Stimulated activated CD4-positive, alpha-beta T cell treated with anti-CD3 and anti-CD28 coated beads, TNF-alpha, amount 100 ng/mL, for 1 hour (primary cell): ENCODE measurements around the gene EFNA3.

ENCODE experiments used
- DNase-seq, 3 donors: peaks; one replicate each; pipeline ENCODE4 v3.0.0-alpha.2; 2020; ENCODE audit warnings: low read depth in 3 of 3, low spot score in 1 of 3

Gene EFNA3

DNA sequence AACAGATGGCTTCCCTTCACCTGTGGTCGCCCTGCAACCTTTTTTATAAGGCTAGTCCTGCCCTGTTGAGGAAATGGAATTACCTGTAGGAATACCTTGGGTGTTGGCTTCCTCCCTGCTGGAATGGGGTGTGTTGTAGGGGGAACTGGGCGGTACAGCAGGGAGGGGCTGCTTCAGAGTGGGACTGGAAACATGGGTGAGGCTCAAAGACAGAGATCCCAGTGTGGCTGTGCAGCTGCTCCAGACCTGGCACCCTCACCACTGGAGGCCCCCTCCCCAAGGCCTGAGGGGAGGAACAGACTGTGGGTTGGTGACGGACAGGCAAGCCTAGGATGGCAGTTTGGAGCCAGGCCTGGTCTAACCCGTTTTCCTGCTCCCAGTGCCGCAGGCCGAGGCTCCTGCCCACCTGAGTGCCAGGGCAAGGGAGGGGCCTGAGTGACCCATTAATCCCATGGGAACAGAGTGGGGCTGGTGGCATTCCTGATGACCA is 4.5 kb downstream of the EFNA3 start:
- no peak for DNase-seq

DNA sequence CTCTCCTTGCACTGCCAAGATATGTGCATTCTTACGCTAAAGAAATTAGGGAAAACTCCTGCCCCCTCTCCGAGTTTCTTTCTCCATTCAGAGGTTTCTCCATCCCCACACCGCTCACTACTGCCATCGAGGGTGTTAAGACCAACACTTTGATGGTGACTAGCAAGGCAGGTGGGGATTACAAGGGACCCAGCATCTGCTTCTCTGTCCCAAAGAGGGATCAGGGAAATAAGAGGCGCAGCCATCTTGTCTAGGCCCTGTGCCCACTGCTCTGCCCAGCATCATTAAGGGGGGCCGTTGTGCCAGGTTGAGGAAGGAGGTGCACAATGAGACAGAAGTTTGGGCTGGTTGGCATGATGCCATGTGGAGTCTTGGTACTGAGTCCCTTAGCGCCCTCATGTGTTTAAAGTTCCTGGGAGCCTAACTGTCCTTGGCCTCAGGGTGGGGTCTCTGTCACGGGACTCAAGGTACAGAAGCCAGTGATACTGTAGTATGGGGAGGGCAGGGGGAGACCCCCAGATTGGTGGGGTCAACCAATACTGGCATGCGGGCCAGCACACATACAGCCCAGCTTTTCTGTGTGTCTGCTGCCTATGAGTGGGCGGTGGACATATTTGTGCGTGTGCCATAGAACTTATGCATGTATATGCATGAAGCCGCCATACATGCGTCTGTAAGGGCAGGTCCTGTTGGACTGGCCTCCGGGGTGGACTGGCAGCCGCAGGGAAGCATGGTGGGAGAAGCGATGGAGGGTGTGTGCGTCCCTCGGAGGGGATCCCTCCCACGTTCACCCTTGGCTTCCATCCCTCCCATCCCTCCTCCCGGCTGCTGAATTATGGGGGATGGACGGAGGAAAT is 5.5 kb downstream of the EFNA3 start:
- DNase-seq: no peak

DNA sequence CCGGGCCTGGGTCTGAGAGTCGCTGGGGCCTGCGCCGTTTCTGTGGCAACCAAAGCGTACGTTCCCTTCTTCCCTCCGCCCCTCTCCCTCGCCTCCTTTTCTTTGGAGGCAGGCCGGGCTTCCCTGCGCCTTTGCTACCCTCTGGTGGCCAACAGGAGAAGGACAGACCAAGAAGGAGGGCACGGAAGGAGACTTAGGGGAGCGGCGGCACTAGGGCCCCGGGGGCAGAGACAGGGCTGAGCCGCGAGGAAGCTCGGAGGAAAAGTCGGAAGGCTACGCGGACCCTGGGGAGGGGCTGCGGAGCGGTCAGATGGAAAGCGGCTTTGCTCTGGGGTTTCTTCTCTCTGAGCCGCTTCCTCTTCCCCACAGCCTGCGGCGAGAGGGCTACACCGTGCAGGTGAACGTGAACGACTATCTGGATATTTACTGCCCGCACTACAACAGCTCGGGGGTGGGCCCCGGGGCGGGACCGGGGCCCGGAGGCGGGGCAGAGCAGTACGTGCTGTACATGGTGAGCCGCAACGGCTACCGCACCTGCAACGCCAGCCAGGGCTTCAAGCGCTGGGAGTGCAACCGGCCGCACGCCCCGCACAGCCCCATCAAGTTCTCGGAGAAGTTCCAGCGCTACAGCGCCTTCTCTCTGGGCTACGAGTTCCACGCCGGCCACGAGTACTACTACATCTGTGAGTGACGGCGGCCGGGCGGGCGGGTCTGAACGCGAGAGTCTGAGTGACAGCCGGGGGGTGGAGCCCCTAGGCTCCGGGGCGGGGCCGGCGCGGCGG is 6.3 kb downstream of the EFNA3 start:
- peak; percentile 73 to 86 (median 77) for DNase-seq

DNA sequence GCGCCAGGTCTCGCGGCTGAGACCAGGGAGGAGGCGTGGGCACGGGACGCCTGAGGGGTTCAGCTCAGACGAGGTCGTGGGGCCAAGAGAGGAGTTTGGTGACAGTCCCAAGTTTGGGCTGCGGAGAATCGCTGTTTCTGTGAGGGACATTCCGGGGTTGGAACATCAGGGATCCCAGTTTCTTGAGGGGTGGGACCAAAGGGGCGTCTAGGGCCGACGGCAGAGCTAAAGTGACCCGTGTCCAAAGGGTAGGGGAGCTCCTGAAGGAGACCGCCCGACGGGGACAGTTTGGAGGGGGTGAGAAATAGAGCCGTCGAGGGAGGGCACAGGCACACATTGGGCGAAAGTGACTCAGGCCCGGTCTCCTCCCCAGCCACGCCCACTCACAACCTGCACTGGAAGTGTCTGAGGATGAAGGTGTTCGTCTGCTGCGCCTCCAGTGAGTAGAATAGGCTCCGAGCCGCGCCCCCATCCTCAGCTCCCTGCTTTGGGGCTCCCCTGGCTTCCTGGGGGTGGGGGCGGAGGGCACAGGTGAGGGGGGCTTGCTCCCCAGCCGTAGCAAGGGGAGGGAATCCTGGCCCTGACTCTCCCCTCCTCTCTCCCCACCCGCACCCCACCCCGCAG is 7.0 kb downstream of the EFNA3 start:
- DNase-seq: peak; percentile 50 to 59 (median 58)

DNA sequence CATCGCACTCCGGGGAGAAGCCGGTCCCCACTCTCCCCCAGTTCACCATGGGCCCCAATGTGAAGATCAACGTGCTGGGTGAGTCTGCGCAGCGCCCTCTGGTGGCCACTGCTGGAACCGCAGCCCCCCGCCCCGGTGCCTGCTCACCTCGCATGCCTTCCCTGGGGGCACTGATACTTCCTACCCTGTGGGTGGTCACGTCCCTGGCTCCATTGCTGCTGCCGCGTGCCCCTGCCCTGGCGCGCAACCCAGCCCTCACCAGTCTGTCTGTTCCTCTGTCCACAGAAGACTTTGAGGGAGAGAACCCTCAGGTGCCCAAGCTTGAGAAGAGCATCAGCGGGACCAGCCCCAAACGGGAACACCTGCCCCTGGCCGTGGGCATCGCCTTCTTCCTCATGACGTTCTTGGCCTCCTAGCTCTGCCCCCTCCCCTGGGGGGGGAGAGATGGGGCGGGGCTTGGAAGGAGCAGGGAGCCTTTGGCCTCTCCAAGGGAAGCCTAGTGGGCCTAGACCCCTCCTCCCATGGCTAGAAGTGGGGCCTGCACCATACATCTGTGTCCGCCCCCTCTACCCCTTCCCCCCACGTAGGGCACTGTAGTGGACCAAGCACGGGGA is 7.6 kb downstream of the EFNA3 start:
- DNase-seq: peak; percentile 24 to 82 (median 64)

DNA sequence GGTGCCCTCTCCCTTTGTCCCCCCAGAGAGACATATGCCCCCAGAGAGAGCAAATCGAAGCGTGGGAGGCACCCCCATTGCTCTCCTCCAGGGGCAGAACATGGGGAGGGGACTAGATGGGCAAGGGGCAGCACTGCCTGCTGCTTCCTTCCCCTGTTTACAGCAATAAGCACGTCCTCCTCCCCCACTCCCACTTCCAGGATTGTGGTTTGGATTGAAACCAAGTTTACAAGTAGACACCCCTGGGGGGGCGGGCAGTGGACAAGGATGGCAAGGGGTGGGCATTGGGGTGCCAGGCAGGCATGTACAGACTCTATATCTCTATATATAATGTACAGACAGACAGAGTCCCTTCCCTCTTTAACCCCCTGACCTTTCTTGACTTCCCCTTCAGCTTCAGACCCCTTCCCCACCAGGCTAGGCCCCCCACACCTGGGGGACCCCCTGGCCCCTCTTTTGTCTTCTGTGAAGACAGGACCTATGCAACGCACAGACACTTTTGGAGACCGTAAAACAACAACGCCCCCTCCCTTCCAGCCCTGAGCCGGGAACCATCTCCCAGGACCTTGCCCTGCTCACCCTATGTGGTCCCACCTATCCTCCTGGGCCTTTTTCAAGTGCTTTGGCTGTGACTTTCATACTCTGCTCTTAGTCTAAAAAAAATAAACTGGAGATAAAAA is 8.4 kb downstream of the EFNA3 start:
- no peak for DNase-seq

DNA sequence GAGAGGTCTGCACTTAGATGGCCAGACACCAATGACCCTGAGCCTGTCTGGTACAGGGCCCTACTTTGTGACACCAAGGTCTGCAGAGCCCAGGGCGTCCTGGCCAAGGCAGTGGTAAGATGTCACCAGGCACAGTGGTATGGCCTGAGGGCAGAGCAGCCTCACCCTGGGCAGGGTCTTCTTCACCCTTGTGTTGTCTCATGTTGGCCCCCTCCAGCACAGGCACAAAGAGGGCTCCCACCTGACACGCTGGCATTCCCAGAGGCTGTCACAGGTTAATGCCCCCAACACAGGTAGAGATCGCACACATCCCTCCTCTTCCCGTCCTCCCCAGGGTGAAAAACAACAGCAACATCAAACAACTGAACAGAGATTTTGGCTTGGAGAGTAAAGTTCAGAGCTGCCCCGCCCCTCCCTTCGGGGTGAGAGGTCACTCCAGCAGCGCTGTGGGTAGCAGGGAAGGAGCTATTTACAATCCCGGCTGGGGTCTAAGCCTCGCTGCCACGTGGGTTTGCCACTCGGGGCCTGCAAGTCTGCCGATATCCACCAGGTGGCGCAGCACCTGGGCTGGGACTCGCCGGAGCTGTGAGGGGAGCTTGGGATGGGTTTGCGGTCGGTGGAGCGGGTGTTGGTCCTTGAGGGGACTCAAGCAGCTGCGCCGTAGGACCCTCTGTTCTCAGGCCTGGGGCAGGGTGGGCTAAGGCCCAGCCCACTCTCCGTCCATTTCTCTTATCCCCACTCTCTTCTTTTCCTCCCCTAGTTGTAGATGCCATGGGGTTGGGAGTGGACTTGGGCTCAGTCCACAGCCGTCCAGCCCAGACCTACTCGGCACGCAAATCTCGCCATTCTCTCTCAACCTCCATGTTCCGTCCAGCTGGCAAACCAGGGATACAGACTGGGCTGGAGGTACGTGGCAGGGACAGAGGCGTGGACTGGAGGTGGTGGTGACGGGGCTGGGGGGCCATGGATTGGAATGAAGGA is 12.7 kb downstream of the EFNA3 start:
- DNase-seq: peak; percentile 50 to 78 (median 66)

DNA sequence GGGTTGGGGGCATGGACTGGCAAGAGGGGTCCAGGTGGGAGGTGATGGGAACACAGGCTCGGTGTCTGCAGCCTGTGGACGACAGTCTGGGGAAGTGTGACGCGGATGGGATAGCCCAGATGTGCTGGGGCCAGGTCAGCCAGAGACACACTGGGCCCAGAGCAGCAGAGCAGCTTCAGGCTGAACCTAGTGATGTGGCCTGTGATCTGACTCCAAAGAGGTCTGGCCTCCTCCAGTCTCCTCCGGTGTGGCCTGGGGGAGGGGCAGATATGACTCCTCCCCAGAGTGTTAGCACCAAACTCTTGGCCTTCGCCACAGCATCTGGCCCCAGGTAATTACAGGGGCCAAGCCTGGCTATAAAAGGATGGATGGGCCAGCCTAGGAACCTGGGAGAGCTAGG is 13.5 kb downstream of the EFNA3 start:
- DNase-seq: no peak

DNA sequence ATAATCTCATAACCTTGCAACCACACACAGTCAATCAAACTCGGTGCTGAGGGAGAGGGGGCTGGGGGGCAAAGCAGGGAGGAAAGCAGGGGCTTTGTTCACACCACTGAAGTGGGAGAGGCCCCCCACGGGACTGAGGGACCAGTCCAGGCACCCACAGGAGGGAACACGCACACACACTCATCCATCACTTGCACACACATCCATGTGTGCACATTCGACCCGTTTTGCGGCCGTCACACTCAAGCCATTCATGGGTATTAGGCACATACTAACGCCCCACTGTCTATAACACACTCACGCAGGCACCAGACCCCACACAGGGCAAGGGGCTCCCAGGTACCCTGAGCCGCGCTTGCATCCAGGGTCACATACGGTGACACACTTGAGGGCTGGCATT is 14.0 kb downstream of the EFNA3 start:
- no peak for DNase-seq

DNA sequence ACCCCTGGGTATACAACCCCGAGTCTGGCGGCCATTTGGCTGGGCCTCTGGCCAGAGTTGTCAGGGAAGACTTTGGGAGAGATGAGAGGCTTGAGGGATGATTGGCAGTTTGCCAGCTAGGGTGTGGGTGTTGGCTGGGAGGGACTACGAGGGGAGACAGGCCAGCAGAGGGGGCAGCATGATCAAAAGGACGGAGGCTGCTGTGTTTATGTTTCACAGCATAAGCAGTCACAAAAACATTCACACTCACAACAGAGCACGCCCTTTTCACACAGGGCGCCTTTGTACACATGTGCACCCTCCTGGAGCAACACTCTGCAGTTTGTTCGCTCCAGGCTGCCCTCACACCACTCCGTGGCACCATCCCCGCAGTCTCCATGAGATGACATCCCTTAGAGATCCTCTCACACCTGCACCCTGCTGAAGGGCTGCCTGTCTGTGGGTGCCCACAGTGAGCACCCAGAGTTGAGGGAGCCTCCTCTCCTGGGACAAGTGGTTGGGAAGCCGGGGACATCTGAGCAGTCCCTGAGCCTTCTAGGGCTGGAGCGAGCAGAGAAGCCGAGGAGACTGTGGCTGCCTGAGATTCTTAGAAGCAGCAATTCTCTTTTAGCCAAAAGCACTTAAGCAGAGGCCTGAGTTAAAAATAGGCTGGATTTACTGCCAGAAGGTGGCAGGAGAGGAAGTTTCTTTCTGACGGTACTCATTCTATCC is 15.4 kb downstream of the EFNA3 start:
- no peak for DNase-seq

DNA sequence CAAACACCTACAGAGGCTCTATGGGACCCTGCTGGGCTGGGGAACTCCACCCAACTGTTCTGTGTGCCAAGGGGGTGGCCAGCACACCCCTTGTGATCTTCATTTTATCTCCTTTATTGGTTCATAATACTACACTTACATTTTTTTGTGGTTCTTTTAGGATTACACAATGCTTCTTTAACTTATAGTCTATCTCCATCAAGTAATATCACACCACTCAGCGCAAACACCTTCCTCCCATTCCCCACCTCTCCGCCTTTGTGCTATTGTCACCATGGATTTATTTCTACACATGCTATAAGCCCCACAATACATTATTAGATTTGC is 15.9 kb downstream of the EFNA3 start:
- DNase-seq: no peak

DNA sequence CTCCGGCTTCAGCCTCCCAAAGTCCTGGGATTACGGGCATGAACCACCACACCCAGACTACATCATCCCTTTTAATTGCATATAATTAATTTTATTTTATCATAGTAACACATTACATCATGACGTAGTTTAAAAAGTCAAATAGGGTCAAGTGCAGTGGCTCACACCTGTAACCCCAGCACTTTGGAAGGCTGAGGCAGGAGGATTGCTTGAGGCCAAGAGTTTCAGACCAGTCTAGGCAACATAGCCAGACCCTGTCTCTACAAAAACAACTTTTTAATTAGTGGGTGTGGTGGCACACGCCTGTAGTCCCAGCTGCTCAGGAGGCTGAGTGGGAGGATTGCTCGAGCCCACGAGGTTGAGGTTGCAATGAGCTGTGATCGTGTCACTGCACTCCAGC is 20.7 kb downstream of the EFNA3 start:
- no peak for DNase-seq

DNA sequence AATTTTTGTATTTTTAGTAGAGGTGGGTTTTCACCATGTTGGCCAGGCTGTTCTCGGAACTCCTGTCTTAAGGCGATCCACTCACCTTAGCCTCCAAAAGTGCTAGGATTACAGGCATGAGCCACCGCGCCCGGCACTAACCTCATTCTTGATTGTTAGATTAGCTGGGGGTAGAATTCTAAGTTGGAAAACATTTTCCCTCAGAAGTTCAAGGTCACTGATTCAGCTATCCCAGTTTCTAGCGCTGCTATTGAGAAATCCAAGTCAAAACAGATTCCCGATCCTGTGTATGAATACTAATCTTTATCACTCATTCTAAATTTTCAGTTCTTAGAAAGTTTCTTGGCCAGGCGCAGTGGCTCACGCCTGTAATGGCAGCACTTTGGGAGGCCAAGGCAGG is 24.7 kb downstream of the EFNA3 start:
- DNase-seq: no peak

DNA sequence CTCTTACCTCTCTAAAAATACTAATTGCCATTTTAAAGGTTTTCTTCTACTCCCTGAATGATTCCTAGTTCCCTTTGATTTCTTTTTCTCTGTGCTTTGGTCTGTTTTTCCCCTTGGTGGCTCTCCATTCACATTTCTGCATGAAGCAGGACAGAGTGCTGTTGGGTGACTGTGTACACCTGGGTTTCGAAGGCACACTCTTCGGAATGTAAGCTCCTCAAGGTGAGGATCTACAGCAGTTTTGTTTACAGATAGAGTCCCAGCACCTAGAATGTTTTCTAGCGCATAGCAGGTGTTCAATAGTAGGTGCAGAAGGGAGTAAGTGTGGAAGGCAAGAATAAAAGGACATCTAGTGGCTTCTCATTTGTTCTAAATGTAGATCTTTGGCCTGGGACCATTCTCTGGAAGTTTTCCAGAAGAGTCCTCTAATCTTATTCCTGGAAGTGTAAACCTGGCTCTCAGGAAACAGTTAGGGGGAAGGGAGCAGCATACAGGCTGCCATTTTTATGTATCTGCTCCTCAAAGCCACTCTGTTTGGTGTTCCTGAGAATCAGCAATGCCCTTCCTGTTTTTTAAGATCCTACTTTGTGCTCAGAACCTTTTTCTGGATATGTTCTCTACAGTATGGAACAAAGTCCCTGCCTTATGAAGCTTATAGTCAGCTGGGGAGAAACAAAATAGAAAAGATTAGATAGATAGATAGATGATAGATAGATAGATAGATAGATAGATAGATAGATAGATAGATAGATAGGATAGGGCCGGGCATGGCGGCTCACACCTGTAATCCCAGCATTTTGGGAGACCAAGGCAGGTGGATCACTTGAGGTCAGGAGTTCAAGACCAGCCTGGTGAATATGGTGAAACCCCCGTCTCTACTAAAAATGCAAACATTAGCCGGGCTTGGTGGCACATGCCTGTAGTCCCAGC is 26.2 kb downstream of the EFNA3 start:
- no peak for DNase-seq

DNA sequence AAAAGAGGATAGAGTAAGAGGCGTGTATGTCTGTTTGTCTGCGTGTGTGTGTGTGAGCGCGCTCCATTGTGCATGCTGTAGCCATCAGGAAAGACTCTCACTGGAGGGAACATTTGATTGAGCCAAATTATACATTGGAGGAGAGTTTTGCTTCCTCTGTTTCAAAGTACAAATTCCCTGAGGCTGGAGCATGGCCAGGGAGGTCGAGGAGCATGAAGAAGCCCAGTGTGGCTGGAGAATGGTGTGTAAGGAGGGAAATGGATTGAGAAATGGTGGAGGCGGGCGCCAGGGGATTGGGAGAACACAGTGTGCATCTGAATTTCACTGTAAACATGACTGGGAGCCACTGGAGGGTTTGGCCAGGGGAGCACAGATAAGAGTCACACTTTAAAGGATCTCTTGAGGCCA is 27.0 kb downstream of the EFNA3 start:
- DNase-seq: no peak

DNA sequence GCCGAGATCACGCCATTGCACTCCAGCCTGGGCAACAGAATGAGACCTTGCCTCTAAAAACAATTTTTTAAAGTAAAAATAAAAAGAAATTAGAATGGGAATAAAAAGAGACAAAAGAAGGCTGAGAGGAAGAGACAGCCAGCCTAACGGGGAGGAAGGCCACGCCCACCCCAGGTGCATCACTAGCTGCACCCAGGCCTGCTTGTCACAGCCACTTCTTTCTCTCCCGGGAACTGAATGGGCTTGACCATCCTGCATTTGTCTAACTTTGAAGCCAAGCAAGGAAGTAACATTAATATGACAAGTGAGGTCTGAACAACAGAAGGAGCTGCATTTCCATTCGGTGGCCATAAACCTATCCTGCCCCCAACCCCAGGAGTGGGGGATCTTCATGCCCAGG is 28.2 kb downstream of the EFNA3 start:
- DNase-seq: no peak

DNA sequence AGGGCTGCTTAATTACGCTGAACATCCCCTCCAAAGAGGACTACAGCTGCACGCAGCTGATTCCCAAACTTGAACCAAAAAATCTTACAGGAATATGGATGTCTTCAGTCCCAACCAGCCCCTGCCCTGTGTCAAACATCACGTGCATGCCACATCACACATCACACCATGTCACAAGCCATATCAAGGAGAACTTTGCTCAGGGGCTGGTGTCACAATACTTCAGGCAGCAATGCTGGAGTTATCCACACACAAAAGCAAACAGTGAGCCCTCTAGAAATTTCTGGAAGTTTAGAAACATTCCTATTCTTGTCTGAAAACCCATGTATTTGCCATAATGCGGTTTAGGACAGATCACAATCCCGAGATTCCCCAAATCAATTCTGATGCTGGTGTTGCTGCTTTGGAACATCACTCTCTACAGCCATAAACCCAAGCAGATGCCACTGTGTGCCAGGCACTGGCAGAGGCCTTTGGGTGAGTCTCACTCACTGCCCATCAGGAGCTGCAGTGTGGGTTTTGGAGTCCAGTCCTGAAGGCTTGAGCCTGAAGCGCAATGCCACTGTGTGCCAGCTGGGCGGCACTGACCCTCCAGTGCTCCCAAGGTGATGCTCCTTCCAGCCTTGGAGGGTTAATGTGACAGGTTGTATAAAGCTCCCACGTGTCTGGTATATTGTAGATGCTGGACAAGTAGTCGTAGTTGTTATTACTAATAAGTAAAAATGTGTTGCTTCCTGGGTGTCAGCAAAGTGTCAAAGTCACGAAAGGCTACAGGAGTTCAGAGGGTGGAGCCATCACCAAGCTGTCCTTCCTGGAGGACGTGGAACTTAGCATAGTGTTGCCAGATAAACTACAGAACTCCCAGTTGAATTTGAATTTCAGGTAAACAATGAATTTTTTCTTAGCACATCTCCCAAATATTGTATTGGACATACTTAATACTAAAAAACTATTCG is 28.9 kb downstream of the EFNA3 start:
- no peak for DNase-seq
